ENCODE measurements around the gene METTL21C.

Gene METTL21C

GRCh38 chr13:102697264-102697663 is 2.4 kb upstream of the METTL21C start:
- DNase-seq, result no peak

GRCh38 chr13:102696465-102696864 is 1.6 kb upstream of the METTL21C start:
- no peak for DNase-seq

DNA sequence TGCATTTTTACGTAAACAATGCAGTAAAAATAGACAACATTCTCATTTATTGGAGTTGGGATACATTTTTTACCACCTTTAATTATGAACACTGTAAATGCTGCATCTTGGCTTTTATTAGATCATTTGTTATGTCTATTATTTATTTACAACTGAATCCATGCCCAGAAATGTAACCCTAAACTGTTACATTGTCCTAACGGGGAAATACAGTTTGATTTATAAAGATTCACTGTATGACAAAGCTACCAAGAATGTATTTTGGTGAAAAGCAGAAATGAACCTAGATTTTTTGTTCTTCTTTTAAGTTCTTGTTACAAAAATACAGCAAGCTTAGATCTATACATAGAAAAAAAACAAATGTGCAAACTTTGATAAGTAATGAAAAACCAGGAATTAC is 1.1 kb downstream of the METTL21C start:
- no peak for DNase-seq

DNA sequence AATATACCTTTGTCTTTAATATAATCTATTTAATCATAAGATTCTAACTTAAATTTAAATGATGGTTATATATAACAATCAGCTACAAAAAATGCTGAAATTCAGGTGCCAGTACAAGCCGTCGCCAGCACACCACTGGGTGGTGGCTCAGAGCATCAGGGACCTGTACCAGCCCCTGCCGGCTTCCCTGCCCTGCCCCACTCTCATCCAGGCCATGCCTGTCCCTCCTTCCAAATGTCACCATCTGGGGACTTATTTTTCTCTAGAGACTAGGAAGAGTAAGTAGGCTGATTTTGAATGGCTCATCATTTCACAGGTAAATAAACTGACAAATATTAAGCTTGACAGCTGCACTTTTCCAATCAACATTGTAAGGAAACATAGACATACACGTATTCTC is 1.6 kb downstream of the METTL21C start:
- no peak for DNase-seq

GRCh38 chr13:102692491-102692826 is 2.4 kb downstream of the METTL21C start:
- DNase-seq, result no peak

DNA sequence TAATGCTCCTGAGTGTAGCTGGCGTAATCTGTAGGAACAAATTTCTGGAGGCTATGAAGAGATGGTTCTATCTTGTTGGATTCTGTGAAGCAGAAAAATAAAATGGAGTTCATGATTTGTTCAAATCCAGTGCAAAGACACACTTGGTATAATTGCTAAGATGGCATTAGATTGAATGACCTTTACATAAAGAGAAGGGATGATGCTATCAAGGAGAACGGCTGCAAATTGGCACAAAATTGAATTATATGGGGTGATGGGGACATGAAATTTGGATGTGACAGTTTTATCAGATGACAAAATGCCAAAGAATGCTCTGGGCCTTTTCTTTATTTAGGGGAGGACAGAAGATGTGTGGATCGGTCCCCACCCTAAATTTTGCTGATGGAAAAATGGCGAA is 4.0 kb downstream of the METTL21C start:
- DNase-seq, result no peak

- DNase-seq, result no peak
Observed at GRCh38 chr13:102688306-102688973, 6.4 kb downstream of the METTL21C start.

- DNase-seq, result no peak
Observed at GRCh38 chr13:102687520-102687919, 7.3 kb downstream of the METTL21C start.

DNA sequence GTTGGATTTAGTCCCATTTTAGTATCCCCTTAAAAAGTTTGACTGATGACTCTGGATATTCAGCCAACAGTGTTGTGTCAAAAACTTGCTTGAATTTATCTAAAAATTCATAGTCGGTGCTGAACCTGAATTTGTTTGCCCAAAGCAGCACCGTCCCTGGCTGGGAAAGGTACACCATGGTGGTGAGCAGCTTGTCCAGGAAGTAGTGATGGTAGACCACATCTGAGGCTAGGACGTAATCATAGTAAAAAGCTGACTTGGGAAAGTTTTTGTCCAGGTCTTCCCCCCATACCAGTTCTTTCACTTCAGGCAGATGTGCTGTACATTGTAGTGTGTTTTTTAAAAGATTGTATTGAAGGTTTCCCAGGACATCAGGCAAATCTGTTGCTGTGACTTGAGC is 8.8 kb downstream of the METTL21C start:
- no peak for DNase-seq

DNA sequence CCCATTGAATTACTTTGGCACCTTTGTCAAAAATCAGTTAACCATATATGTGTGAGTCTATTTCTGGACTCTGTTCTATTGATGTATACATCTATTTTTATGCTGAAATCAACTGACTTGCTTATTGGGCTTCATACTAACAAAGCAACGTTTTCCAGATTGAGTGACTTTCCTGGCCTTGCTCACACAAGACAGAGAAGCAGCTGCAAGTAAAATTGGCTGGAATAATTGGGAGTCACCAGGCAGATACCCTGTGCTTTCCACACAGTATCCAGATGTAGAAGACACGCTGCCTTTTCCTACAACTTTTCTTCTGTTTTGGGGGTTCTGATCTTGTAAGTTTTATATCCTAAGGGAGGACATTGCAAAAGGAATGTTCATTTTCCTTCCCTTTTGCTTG is 11.2 kb downstream of the METTL21C start:
- no peak for DNase-seq

DNA sequence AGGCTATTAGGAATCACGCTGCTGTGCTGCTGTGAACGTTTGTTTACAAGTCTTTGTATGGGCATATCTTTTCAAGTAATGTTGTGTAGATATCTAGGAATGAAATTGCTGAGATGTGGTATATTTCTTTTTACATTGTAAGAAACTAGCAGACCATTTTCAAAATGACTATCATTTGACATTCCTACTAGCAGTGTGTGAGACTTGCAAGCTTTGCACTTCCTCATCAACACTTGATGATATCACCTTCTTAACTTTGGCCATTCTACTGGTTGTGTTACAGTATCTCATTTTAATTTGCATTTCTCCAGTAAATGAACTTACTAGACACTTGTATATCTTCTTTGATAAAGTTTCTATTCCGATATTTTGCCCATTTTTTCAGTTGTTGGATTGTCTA is 12.1 kb downstream of the METTL21C start:
- no peak for DNase-seq

- no peak for DNase-seq
Observed at GRCh38 chr13:102682211-102682610, 12.6 kb downstream of the METTL21C start.

DNA sequence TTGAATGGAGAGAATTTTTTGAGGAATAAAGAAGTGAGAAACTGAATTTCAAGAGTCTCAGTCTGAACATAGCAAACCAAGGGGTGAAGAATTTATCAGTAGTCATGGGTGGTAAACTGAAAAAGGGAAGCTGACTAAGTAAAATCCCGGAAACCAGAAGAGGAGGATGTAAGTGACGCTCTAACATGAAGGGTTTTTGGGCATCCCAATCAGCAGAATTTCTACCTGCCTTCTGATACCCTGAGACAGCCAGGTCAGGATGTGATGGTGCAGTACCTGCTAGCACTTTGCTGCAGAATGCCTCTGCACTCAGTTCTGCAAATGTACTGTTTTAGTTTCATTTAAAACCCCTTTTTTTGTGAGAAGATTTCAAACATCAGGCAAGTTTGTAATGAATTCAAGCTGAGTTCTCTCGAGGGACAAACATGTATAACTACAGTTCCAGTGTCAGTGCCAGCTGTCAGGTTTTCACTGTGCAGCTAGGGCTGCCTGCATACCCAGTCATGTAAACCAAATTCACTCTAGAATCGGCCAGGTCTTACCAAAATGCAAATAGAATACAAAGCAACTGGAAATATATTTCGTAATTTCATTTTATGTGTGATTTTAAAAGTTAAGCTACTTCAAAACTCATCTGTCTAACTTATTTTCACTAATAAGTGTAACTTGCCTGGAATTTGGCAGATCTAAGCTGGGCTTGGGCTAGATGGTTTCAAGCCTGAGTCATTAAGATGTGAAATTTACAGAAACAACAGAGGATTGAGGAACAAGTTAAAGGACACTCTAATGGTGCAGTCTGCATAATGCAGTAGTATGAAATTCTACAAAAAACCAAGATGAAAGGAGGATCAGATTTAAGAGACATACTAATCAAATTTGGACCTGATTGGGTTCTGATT is 13.8 kb downstream of the METTL21C start:
- no peak for DNase-seq

- DNase-seq, result no peak
Observed at GRCh38 chr13:102680133-102680717, 14.6 kb downstream of the METTL21C start.

GRCh38 chr13:102679449-102680132 is 15.3 kb downstream of the METTL21C start:
- no peak for DNase-seq

GRCh38 chr13:102678339-102679107 is 16.3 kb downstream of the METTL21C start:
- DNase-seq, result no peak

- no peak for DNase-seq
Observed at GRCh38 chr13:102677122-102677521, 17.7 kb downstream of the METTL21C start.

DNA sequence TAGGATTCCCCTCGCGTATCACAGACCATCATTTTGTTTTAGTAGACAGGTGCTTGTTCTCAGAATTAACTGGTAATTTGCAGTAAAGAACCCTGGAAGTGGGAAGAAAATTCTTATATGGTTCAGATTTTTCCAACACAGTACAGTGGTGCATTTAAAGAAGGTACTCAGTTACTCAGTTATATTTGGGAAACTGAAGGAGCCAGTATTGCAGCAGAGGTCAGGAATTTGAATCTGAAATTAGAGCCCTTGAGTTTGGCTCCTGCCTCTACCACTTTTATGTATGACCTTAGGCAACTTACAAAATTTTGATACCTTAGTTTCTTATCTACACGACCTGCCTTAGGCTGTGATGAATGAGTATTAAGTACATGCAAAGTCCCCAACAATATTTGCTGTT is 19.7 kb downstream of the METTL21C start:
- no peak for DNase-seq

- DNase-seq, result no peak
Observed at GRCh38 chr13:102670130-102670529, 24.7 kb downstream of the METTL21C start.

DNA sequence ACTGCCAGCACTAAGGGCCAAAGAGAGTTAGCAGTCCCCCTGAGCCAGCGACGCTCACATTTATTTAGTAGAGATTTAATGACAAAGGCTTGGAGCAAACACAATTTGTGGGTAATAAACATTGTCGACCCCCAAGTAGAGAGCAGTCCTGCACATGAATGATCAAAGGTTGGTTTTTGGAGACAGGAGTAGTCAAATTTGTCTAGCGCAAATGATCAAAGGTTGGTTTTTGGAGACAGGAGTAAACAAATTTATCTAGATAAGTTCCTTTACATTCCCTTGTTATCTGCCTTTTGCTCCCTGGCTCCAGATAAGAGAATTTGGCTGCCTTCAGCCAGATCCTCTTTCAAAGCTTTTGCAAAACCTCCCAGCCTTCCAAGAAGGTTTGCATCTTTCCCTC is 26.9 kb downstream of the METTL21C start:
- DNase-seq, result no peak

GRCh38 chr13:102667023-102667422 is 27.8 kb downstream of the METTL21C start:
- no peak for DNase-seq

DNA sequence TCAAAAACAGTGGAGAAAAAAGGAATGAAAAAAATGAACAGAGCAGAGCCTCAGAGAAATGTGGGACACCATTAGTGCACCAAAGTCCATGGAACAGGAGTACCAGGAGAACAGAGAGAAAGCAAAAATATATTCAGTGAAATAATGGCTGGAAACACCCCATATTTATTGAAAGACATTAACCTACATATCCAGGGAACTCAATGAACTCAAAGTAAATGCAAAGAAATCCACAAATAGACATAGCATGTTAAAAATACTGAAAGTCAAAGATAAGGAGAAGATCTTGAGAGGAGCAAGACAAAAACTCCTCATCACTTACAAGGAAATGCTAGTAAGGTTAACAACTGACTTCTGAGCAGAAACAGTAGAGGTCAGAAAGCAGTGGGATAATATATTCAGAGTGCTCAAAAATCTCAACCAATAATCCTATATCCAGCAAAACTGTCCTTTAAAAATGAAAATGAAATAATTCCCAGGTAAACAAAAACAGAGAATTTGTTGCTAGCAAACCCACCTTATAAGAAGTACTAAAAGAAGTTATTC is 35.6 kb downstream of the METTL21C start:
- DNase-seq, result no peak

Measured in DMS53 (cell line).